Measurements from ENCODE around the gene ANGPTL2.

Gene ANGPTL2

DNA sequence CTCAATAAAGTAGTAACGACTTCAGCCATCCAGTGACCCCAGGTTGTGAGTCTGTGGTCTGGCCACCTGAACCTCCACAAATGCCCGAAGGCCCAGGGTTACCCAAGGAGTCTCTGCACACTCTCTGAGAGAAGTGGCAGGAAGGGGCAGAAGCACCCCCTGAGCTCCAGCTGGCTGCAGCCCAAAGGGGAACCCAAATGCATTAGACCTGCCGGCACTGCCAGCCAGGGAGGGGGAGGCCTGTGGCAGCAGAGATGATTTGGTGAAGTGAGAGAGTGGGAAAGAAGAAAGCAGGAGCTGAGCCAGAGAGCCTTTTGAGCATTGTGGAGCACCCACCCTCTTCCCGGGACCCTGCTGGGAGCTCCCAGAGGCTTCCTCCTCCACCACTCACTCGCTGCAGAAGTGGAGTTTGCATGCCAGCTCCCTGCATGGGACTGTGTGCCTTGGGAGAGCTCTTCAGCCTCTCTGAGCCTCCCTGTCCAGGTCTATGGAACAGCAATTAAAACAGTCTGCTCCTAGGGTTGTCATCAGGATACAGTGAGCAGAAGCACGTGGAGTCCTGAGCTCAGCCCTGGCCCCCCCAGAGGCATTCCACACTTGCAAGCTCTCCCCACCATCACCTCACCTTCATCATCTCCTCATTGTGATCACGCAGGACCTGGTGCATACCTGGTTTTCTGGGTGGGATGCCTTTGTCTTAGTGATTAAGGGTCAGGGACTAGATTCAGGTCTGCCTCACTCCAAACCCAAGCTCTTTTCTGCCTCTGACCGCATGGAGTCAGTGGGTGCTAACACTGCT, 13.8 kb upstream of the ANGPTL2 start:
- DNase-seq (ENCODE audit: low read depth) = no peak

DNA sequence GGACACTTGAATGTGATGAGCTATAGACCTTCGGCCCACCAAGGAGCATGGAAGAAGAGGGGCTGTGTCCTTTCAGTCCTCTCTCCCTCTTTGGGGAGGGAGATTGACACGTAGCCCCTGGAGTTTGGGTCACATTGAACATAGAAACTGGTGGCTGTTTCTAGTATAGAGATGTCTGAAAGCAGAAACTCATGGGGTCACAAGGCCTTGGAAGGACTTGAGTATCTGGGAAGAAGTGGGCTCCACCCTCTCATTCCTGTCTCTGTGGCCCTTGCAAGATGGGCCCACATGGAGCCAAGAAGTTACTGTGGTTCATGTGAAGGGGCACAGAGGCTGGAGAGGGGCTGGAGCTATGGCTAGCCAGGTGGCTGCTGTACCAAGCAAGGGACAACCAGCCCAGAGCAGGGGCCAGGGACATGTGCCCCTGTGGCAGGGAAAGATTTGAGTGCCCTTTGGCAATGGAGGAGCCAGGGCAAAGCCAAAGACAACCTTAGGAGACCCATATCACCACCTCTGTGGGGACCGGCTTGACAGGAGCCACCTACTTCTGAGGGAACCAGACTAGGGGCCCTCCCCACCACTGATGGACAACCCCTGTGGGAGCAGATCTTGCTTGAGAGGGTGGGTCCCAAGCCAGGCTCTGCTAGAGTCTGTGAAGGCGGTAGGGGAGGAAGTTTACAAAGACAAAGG, 12.8 kb upstream of the ANGPTL2 start:
- no peak for DNase-seq (ENCODE audit: low read depth)

DNA sequence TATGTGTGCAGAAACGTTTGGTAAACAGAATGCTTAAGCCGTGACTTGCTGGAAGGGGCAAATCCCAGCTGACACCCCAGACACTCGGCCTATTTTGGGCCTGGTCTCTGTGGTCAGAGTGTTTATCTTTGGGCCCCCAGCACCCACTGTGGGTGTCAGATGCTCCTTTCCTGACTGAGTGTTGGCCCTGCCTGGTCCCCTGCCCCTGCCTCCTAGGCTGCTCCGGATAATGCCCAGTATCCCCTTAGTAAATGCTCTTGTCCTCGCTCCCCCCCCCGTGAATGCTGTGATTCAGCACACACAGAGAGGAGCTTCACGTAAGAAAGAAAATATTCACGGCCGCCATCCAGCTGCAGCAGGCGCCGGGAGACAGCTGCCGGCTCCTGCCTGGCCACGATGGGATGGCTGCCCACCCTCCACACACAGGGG, 11.3 kb upstream of the ANGPTL2 start:
- DNase-seq (ENCODE audit: low read depth) = no peak

DNA sequence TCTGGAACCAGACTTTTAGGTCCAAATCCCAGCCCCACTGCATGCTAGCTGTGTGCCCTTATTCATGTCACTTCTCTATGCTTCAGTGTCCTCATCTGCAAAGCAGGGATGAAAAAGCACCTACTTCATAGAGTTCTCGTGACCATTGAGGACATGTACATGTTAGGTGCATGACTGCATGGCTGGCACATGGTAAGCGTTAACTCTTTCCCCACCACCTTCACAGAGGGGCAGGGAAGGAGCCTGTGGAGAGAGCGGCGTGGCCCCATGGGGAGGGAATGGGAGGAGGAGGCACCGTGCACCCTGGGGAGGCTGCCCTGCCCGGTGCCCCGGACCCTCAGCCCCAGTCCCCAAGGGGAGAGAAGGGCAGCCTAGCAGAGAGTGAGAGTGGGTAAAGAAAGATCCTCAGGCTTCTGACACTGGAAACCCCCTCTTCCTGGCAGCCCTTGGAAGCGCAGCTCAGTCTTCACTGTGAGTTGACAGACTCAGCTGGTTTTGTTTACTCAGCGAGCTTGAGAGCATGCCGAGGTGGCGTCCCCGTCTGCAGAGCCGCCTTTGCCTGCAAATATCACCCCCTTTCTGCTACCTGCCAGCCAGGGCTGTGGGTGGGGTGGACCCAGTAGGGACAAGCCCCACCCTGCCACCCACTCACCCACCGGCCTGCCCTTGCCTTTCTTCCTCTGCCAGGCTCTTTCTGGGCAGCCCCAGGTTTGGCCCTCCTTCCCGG, 10.6 kb upstream of the ANGPTL2 start:
- no peak for DNase-seq (ENCODE audit: low read depth)

DNA sequence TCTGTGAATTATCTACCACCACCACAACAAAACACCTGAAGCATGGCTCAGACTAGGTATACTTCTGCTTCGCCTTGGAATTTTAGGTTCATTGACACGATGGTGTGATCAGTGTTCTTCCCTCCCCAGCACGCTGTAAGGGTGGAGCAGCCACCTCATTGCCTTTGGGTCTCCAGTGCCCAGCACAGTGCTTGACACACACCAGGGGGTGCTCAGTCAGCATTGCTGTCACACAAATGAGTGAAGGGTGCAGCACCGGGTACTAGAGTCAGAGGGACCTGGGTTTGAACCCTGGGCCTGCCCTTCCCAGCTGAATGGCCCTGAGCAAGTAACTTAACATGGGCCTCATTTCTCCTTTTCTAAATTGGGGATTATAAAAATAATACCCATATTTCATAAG, 9.9 kb upstream of the ANGPTL2 start:
- no peak for DNase-seq (ENCODE audit: low read depth)

DNA sequence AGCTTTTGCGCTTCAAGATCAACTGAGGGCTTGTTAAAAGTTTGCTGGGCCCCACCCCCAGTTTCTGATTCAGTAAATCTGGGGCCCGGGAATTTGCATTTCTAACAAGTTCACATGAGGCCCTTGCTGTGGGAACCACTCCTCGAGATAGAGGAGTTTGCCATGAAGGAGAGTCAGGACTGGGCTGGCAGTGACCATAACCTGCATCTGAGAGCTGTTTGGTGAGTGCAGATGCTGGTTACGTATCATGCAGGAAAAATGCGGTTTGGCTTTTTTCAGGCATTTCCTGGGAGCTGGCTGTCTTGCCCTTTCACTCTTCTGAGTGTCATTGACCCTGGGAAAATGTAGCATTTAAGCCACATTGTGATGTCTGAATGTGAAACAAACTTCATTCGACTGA, 9.4 kb upstream of the ANGPTL2 start:
- DNase-seq (ENCODE audit: low read depth) = no peak

DNA sequence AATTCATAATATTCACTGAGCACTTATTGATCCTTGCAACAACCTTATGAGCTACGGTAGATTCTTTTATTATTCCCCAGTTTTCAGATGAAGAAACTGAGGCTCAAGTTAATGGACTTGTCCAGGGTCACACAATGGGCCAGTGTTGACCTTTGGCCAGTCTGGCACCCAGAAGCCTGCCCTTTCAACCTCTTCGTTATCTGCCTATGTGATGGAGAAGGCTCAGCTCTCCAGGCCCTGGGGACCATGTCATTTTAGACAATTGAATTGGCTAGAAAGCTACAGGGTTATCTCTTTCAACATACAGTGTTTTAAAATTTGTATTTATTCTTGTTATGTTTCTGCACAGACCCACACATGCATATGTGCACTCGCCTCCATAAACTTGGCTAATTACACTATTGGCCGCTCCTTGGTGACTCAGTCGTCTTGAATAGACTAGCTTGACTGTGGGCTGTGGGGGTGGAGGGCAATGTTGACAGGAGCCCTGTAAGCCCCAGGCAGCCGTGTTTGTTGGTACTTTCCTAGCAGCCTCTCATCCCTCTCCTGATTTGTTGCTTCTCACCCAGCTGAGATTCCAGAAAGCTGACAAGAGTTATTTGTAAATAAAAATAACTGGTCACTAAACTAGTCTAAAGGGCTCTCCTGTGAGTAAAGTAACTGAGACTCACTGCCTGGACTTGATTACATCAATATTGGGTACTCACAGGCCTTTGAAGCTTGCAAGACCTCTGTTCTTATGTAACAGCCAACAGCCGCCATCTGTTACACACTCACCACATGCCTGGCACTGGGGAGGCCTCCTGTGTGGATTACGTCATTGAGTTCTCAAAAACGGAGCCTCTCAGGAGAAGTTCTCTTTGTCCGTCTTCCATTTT, 8.5 kb upstream of the ANGPTL2 start:
- DNase-seq (ENCODE audit: low read depth) = no peak

DNA sequence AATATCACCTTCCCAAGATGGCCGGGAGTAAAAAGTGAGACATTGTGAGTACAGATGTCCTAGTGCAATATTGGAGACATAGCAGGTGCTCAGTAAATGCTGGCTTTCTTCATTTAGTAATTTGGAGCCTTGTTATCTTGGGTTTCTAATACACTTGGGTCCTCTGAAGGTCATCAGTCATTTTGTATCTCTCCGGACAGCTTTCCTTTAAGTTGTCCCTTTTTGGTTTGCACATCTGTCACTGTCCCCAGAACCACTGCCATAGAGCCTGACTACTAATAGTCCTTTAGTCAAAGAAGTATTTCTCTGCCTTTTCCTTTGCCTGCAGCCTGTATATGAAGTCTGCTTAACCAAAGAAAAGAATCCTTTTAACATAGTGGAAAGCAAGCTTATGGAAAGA, 7.8 kb upstream of the ANGPTL2 start:
- no peak for DNase-seq (ENCODE audit: low read depth)

DNA sequence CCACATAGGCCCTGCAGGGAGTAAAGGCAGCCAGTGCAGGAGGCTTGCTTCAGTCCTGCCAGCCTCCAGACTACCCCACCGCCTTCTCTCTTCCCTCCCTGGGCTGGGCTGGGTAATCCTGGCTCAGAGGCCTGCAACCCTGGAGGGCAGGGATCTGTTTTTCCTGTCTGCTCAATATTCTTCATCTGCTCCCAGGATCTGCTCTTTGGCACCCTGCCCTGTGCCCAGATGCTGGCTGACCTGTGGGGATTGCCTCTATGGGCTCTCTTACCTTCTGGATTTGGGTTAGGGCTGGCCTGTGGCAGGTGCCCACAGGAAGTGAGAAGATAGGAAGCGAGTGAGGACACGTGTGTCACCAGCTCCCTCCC, 7.3 kb upstream of the ANGPTL2 start:
- no peak for DNase-seq (ENCODE audit: low read depth)

DNA sequence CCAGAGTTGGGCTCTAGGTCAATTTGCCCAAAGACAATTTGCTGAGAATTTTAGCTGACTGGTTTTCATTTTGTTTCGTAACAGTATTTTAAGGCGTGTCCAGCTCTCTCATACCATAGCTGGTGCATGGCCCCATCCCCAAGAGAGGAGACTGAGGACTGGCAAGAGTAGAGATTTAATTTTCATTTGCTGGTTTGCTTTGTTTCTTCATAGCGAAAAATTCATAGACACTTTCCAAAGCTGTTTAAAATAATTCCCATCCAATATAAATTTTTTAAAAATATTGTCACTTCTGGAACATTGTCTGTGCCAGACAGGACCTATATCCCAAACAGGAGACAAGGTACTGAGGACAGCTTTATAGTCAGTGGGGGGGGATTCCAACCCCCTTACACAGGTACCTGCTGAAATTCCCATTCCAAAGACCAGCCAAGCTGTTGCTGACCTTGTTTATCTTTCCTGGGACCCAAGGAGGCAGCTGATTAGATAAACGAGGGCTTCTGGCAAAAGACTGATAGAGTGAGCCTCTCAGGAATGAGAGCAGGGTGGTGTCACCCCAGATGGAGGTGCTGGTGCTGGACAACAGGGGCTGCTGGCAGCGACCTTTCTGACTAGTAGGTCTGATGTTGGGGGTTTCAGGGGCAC, 6.8 kb upstream of the ANGPTL2 start:
- DNase-seq (ENCODE audit: low read depth) = no peak

DNA sequence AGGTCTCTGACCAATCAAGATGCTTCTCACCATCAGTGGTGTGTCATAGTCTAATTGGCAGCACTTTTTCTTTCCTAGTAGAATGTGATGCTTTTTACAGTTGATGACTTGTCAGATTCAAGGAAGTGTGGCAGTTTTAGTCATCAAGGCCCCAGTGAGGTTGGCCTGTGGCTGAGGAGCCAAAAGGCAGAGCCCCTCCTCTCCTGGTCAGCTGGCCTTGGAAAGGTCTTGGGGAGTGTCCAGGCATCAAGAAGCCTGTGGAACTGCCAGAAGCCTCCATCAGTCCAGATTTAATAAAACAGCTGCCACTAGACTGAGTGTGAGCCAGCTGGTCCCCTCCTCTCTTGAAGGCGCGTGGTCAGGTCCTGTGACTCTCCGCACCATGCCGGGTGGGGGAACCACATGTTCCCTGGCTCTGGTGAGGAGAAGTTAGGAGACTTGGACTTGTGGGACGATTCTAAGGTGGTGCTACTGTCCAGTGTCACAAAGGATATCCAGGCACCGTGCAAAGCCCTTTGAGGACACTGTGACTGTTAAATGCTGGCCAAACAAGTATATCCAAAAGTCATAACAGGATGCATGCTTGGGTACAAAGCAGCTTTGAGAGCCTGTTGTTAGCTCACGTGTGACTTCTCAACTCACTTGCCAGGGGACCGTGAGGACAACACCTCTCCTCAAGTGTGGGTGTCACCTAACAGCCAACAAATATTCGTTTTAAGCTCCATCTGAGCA, 6.1 kb upstream of the ANGPTL2 start:
- DNase-seq (ENCODE audit: low read depth) = no peak

DNA sequence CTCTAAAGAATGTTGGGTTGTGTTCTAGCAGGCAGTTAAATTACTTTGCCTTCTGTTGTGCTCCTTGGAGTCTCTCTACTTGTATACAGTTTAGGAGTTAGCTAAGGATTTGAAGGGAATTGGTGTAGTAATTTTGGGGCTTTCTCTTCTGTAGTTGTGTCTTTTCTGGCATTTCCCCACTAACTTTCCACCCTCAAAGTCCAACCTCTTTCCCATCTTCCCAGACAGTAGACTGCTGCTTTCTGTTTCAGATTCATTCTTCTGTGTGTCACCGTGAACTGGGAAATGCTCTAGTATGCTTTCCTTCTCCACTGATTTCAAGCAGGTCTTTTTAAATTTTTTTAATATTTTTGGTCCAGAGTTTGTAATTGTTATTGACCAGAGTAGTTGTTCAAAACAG, 4.5 kb upstream of the ANGPTL2 start:
- no peak for DNase-seq (ENCODE audit: low read depth)

DNA sequence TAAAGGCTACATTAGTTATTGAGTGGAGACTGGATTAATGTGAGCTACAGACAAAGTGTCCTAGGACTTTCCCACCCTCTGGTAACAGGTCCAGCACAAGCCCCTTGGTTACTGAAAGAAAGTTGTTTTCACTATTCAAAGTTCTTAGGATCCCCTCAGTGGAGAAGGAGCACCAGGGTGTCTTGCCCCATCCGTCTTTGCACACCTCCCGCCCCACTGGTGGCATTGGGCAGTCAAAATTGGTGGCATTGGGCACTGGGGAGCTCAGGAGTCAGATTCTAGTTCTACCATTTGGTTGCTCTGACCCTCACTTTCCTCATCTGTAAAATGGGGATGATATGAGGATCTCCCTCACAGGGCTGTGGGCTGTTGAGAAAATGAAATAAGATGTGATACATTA, 2.4 kb upstream of the ANGPTL2 start:
- DNase-seq (ENCODE audit: low read depth) = no peak

DNA sequence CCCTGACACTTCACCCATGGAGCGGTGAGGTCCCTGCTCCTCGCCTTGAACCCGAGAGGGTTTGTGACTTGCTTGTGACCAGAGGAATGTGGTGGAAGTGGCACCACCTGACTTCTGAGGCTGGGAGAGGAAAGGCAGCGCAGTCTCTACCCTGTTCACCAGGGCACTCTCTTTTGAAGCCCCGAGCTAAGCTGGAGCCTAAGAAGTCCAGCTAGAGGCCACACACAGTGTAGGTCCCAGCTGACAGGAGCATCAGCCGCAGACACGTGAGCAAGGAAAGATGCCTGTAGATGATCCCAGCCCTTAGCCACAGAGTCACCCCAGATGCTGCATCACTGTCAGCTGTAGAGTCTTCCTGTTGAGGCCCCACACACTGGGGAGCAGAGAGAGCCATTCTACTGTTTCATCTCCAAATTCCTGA, 1.7 kb upstream of the ANGPTL2 start:
- DNase-seq (ENCODE audit: low read depth) = no peak

DNA sequence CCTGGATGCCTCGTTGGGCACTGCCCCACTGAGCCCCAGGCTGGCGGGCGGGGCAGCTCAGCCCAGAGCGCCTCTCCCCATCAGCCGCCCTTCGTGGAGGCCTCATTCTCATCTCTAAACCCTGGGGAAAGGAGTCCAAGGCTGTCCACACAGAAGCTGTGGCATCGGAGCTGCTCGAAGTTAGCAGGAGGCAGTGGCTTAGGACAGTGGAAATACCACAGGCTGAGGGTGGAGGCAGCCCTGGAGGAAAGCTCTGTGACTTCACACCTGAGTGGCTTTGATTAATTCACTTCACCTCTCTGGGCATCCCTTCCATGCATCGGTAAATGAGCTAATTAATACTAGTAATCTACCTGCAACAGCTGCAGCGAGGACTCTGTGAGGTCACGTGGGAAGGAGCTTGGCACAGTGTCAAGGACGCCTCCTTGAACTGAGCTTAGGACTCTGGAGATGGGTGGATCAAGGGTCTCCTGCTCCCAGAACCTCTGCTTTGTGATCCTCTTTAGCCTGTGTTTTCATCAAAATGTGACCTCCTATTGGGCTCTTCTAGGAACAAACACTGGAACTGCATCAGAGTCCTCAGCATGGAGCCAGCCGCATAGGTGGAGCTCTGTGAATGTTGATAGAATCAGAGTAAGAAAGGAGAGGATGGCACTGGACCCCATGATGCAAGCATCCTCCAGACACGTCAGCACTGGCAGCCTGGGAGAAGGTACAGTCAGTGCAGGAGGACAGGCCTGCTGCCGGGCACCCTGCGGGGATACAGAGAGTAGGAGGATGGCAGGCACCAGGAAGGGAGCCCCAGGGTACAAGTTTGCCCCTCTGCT, 842 bp upstream of the ANGPTL2 start:
- no peak for DNase-seq (ENCODE audit: low read depth)

DNA sequence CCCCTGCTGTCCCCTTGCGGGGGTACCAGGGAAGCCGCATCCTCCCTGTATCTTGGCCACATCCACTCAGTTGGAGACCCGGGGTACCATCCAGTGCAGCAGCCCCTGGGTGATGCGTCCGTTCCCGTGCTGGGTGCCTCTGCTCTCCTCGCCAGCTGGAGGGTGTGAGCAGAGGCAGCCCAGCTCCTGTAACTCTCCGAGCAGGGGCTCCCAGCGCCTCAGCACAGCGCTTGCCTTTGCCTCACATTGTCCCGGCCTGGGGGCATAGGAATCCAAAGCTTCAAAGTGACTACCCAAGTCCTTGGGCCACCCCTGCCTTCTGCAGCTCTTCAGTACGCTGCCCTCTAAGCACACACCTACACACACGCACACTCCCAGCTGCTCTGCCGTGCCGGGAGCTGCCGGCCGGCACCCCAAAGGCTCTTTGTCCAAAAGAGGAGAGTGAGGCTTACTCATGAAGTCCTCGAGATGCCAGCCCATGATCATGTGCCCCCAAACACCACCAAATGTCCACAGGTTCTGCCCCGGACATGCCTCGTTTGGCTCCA, 733 bp downstream of the ANGPTL2 start:
- no peak for DNase-seq (ENCODE audit: low read depth)

DNA sequence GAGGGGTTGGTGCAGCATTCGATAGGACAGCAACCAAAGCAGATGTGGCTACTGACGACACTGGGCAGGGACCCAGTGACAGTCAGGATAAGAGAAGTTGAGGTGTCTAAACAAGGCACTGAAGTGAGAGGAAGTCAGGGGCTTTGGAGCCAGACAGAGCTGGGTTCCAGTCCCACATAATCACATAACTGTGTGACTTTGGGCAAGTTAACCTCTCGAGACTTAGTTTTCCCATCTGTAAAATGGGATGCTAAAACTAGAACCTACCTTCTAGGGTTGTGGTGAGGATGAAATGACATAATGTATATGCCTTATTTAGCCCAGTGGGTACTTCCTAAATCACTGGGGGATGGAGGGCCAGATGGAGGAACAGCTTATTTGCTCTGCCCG, 3.1 kb downstream of the ANGPTL2 start:
- DNase-seq (ENCODE audit: low read depth) = no peak

DNA sequence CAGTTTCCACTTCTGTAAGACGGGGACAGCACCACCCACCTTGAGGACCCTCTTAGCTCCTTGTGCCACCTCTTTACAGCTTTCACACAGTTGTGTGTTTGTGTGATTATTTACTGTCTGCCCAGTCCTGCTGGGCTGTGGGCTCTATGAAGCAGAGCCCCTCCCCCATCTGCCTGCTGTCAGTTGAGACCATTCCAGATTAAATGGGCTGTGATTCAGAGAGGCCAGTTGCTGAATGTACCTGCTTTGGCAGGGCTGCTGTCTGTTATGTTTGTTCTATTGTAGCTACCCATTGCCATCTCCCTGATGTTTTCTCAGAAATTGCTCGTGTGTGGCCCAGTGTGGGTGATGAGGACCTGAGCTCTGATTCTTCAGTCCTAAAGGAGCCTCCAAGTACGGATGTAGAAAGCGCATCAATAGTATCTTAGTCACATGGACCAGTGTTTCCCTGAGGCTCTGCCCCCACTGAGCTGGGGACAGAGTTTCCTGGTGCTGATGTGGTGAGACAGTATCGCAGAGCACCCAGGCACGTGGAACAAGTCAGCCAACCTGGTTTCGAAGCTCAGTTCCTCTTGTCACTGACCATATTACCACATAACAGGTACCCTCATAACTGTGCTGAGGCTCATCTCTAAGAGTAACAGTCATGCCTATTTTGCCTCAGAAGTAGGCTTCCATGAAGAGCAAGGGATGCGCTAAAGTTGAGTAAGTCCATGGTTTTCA, 3.7 kb downstream of the ANGPTL2 start:
- no peak for DNase-seq (ENCODE audit: low read depth)

DNA sequence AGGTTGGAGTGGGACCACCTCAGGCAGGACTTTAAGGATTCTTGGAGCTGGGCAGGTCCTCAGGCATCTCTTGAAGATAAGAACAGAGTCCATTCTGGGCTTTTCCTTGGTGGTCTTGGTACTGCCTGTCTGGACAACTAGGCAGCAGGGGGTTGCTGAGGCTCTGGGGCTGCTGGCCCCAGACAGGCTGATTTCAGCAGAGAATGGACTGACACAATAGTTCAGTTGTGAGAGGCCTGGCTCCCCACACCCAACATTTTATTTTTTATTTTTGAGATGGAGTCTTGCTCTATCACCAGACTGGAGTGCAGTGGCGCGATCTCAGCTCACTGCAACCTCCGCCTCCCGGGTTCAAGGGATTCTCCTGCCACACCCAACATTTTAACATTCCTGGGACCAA, 4.6 kb downstream of the ANGPTL2 start:
- DNase-seq (ENCODE audit: low read depth) = no peak
